Measurements from ENCODE around the gene DNAH8. TPM values are rescaled to one million over a fixed set of nuclear protein-coding genes. Genes with fewer than 3 reads are reported as not detected.
"Not testable (repeated sequence)": the region's sequence is repeated elsewhere in the genome, so short reads cannot be mapped to it uniquely, and the experiment has no call there.

DNAH8 gene
- polyA plus RNA-seq, 5 donors: 0.03 to 0.26 (median 0.09) TPM

- no peak for DNase-seq
Observed at GRCh38 chr6:38836585-38836984, 121.5 kb downstream of the DNAH8 start.

- no peak for DNase-seq
Observed at GRCh38 chr6:38837101-38837500, 122.0 kb downstream of the DNAH8 start.

GRCh38 chr6:38843798-38844197, 128.7 kb downstream of the DNAH8 start:
- DNase-seq: no peak

GRCh38 chr6:38845931-38846330, 130.8 kb downstream of the DNAH8 start:
- DNase-seq: no peak

GRCh38 chr6:38846361-38846760, 131.2 kb downstream of the DNAH8 start:
- no peak for DNase-seq

GRCh38 chr6:38846844-38847243, 131.7 kb downstream of the DNAH8 start:
- no peak for DNase-seq

- DNase-seq: no peak
Observed at GRCh38 chr6:38847497-38847896, 132.4 kb downstream of the DNAH8 start.

- DNase-seq: no peak
Observed at GRCh38 chr6:38848760-38849159, 133.6 kb downstream of the DNAH8 start.

GRCh38 chr6:38852215-38852614, 137.1 kb downstream of the DNAH8 start:
- no peak for DNase-seq

GRCh38 chr6:38853236-38853635, 138.1 kb downstream of the DNAH8 start:
- no peak for DNase-seq

- no peak for DNase-seq
Observed at GRCh38 chr6:38856492-38856891, 141.4 kb downstream of the DNAH8 start.

GRCh38 chr6:38857815-38858214, 142.7 kb downstream of the DNAH8 start:
- DNase-seq: no peak

GRCh38 chr6:38860041-38860440, 144.9 kb downstream of the DNAH8 start:
- DNase-seq: no peak

GRCh38 chr6:38861926-38862401, 146.9 kb downstream of the DNAH8 start:
- peak in 1 of 2 donors; percentile 2 for DNase-seq

- DNase-seq: no peak
Observed at GRCh38 chr6:38865521-38866174, 150.5 kb downstream of the DNAH8 start.

GRCh38 chr6:38867726-38868125, 152.6 kb downstream of the DNAH8 start:
- DNase-seq: no peak

- peak in 1 of 2 donors; percentile 50 for DNase-seq
Observed at GRCh38 chr6:38871741-38872568, 156.8 kb downstream of the DNAH8 start.

- no peak for DNase-seq
Observed at GRCh38 chr6:38873001-38873400, 157.9 kb downstream of the DNAH8 start.

GRCh38 chr6:38873816-38874215, 158.7 kb downstream of the DNAH8 start:
- DNase-seq: not testable (repeated sequence)

- DNase-seq: peak in 1 of 2 donors; percentile 2
Observed at GRCh38 chr6:38876475-38876874, 161.4 kb downstream of the DNAH8 start.

GRCh38 chr6:38877721-38878120, 162.6 kb downstream of the DNAH8 start:
- DNase-seq: no peak

- no peak for DNase-seq
Observed at GRCh38 chr6:38882157-38882556, 167.0 kb downstream of the DNAH8 start.

- no peak for DNase-seq
Observed at GRCh38 chr6:38897507-38897906, 182.4 kb downstream of the DNAH8 start.
